Central memory CD4-positive, alpha-beta T cell (primary cell): Measurements from ENCODE around the gene CAPN2.
"Not testable (repeated sequence)": the region's sequence is repeated elsewhere in the genome, so short reads cannot be mapped to it uniquely, and the experiment has no call there.

Experiments
- DNase-seq: peaks from one replicate; pipeline ENCODE4 v3.0.0; 2022

The CAPN2 gene

GRCh38 chr1:223739366-223740037 is 27.2 kb downstream of the CAPN2 start:
- DNase-seq, result no peak

- not testable (repeated sequence) for DNase-seq
These were observed 27.8 kb downstream of the CAPN2 start for GRCh38 chr1:223740038-223740736.

- DNase-seq, result no peak
These were observed 29.5 kb downstream of the CAPN2 start for GRCh38 chr1:223741861-223742260.

GRCh38 chr1:223742856-223743517 is 30.6 kb downstream of the CAPN2 start:
- no peak for DNase-seq

GRCh38 chr1:223745731-223746130 is 33.4 kb downstream of the CAPN2 start:
- DNase-seq, result no peak

- DNase-seq, result no peak
These were observed 35.5 kb downstream of the CAPN2 start for GRCh38 chr1:223747838-223748335.

GRCh38 chr1:223748405-223748772 is 36.0 kb downstream of the CAPN2 start:
- no peak for DNase-seq

- peak; percentile 62 for DNase-seq
These were observed 36.7 kb downstream of the CAPN2 start for GRCh38 chr1:223748773-223749733.

GRCh38 chr1:223750730-223751570 is 38.6 kb downstream of the CAPN2 start:
- no peak for DNase-seq

GRCh38 chr1:223751696-223752095 is 39.4 kb downstream of the CAPN2 start:
- DNase-seq, result no peak

- DNase-seq, result no peak
These were observed 40.6 kb downstream of the CAPN2 start for GRCh38 chr1:223752721-223753515.

GRCh38 chr1:223754681-223755431 is 42.5 kb downstream of the CAPN2 start:
- no peak for DNase-seq

- DNase-seq, result no peak
These were observed 43.1 kb downstream of the CAPN2 start for GRCh38 chr1:223755432-223755792.

GRCh38 chr1:223755992-223756775 is 43.8 kb downstream of the CAPN2 start:
- DNase-seq, result no peak

GRCh38 chr1:223756806-223757700 is 44.7 kb downstream of the CAPN2 start:
- DNase-seq, result no peak

GRCh38 chr1:223758734-223759133 is 46.4 kb downstream of the CAPN2 start:
- DNase-seq, result no peak

GRCh38 chr1:223759273-223759672 is 46.9 kb downstream of the CAPN2 start:
- DNase-seq, result no peak

GRCh38 chr1:223760833-223761232 is 48.5 kb downstream of the CAPN2 start:
- DNase-seq, result no peak
